Measurements from ENCODE around the gene NACC1.
A peak's percentile ranks its signal among the peaks of the same experiment; 100 is the strongest.

NACC1 gene

GRCh38 chr19:13073263-13073662, 44.8 kb upstream of the NACC1 start:
- DNase-seq (ENCODE audit: low spot score): no peak
- POLR2A ChIA-PET (ENCODE audit: low non-redundant PET): no interaction called here
- CTCF ChIA-PET: interaction anchor here (0.6 to 1.4 kb wide), 4 partner anchors 8 to 75 kb away, joined by 3 to 4 read pairs (median 3); no protein-coding TSS in a partner anchor
- H3K27ac ChIP-seq: peak overlapping the region; percentile 43
- no peak for TF ChIP-seq CTCF (conservative IDR thresholded peaks at IDR 0.05; ENCODE audit: low read depth)

- TF ChIP-seq CTCF (conservative IDR thresholded peaks at IDR 0.05; ENCODE audit: low read depth): no peak
Observed at GRCh38 chr19:13074378-13074777, 43.7 kb upstream of the NACC1 start.

GRCh38 chr19:13076320-13076719, 41.7 kb upstream of the NACC1 start:
- TF ChIP-seq CTCF (conservative IDR thresholded peaks at IDR 0.05; ENCODE audit: low read depth): no peak
- CTCF ChIA-PET: interaction anchor here (0.6 kb wide), 1 partner anchor 111 kb away, joined by 3 read pairs; no protein-coding TSS in a partner anchor
- no peak for DNase-seq (ENCODE audit: low spot score)
- POLR2A ChIA-PET (ENCODE audit: low non-redundant PET): no interaction called here
- peak overlapping the region; percentile 69 for H3K27ac ChIP-seq

More at GRCh38 chr19:13074378-13074777, 43.7 kb upstream of the NACC1 start:
- CTCF ChIA-PET: interaction anchor here (0.6 to 1.4 kb wide), 3 partner anchors 20 to 95 kb away, joined by 3 read pairs; no protein-coding TSS in a partner anchor
- 0 out of 2 replicates have a peak overlapping the region, but pooled peaks have one; percentile 43 for H3K27ac ChIP-seq
- no peak for DNase-seq (ENCODE audit: low spot score)
- POLR2A ChIA-PET (ENCODE audit: low non-redundant PET): no interaction called here

- H3K27ac ChIP-seq: peak overlapping the region; percentile 69
- ChIA-PET POLR2A (ENCODE audit: low non-redundant PET) (no interaction called here), CTCF (interaction anchor here (0.6 kb wide), 1 partner anchor 111 kb away, joined by 3 read pairs; no protein-coding TSS in a partner anchor)
- DNase-seq (ENCODE audit: low spot score): no peak
- TF ChIP-seq CTCF (conservative IDR thresholded peaks at IDR 0.05; ENCODE audit: low read depth): no peak
Observed at GRCh38 chr19:13076787-13077186, 41.3 kb upstream of the NACC1 start.

GRCh38 chr19:13077240-13077639, 40.8 kb upstream of the NACC1 start:
- CTCF ChIA-PET: interaction anchor here (0.6 kb wide), 2 partner anchors 112 kb away, joined by 3 read pairs; no protein-coding TSS in a partner anchor
- TF ChIP-seq CTCF (conservative IDR thresholded peaks at IDR 0.05; ENCODE audit: low read depth): no peak
- POLR2A ChIA-PET (ENCODE audit: low non-redundant PET): no interaction called here
- no peak for DNase-seq (ENCODE audit: low spot score)
- H3K27ac ChIP-seq: peak overlapping the region; percentile 69

GRCh38 chr19:13078381-13078780, 39.7 kb upstream of the NACC1 start:
- no peak for TF ChIP-seq CTCF (conservative IDR thresholded peaks at IDR 0.05; ENCODE audit: low read depth)
- POLR2A ChIA-PET (ENCODE audit: low non-redundant PET): no interaction called here
- CTCF ChIA-PET: interaction anchor here (0.6 to 1.8 kb wide), 2 partner anchors 17 to 361 kb away, joined by 4 to 8 read pairs; no protein-coding TSS in a partner anchor
- H3K27ac ChIP-seq: peak overlapping the region; percentile 69
- no peak for DNase-seq (ENCODE audit: low spot score)

All from RWPE1 (cell line).